ENCODE results near the gene FTO.

Gene FTO

GRCh38 chr16:53924331-53925106, 220.6 kb downstream of the FTO start:
- DNase-seq: no peak
- no peak overlapping the region for H3K4me3 ChIP-seq (ENCODE audit: low read depth, low read length)
- TF ChIP-seq CTCF (IDR thresholded peaks at IDR 0.05; ENCODE audit: low read depth, low read length): no peak
- H3K36me3 ChIP-seq: no peaks in the 10 kb centered on the region
- no peaks in the 10 kb centered on the region for H3K9me3 ChIP-seq
- no peaks in the 10 kb centered on the region for H3K4me1 ChIP-seq
- H3K27me3 ChIP-seq: no peaks in the 10 kb centered on the region

- H3K4me3 ChIP-seq (ENCODE audit: low read depth, low read length): no peak overlapping the region
- H3K27me3 ChIP-seq: no peaks in the 10 kb centered on the region
- DNase-seq: no peak
- H3K4me1 ChIP-seq: no peaks in the 10 kb centered on the region
- no peaks in the 10 kb centered on the region for H3K9me3 ChIP-seq
- TF ChIP-seq CTCF (IDR thresholded peaks at IDR 0.05; ENCODE audit: low read depth, low read length): no peak
- no peaks in the 10 kb centered on the region for H3K36me3 ChIP-seq
These were observed 221.1 kb downstream of the FTO start for GRCh38 chr16:53925107-53925410.

GRCh38 chr16:53925526-53925925, 221.6 kb downstream of the FTO start:
- no peaks in the 10 kb centered on the region for H3K36me3 ChIP-seq
- H3K27me3 ChIP-seq: no peaks in the 10 kb centered on the region
- no peak for DNase-seq
- no peak for TF ChIP-seq CTCF (IDR thresholded peaks at IDR 0.05; ENCODE audit: low read depth, low read length)
- no peak overlapping the region for H3K4me3 ChIP-seq (ENCODE audit: low read depth, low read length)
- H3K9me3 ChIP-seq: no peaks in the 10 kb centered on the region
- H3K4me1 ChIP-seq: no peaks in the 10 kb centered on the region

- no peak overlapping the region for H3K4me3 ChIP-seq (ENCODE audit: low read depth, low read length)
- no peak for DNase-seq
- H3K36me3 ChIP-seq: no peaks in the 10 kb centered on the region
- no peaks in the 10 kb centered on the region for H3K27me3 ChIP-seq
- H3K9me3 ChIP-seq: no peaks in the 10 kb centered on the region
- no peak for TF ChIP-seq CTCF (IDR thresholded peaks at IDR 0.05; ENCODE audit: low read depth, low read length)
- no peaks in the 10 kb centered on the region for H3K4me1 ChIP-seq
These were observed 222.3 kb downstream of the FTO start for GRCh38 chr16:53926209-53926608.

- no peaks in the 10 kb centered on the region; the same call in 1 of the 2 replicates for H3K4me1 ChIP-seq
- H3K4me3 ChIP-seq (ENCODE audit: low read depth, low read length): no peak overlapping the region
- TF ChIP-seq CTCF (IDR thresholded peaks at IDR 0.05; ENCODE audit: low read depth, low read length): no peak
- H3K9me3 ChIP-seq: no peaks in the 10 kb centered on the region; the same call in 1 of the 2 replicates
- H3K36me3 ChIP-seq: no peaks in the 10 kb centered on the region; the same call in none of the 2 replicates
- H3K27me3 ChIP-seq: no peaks in the 10 kb centered on the region
- DNase-seq: no peak
These were observed 229.0 kb downstream of the FTO start for GRCh38 chr16:53932975-53933374.

GRCh38 chr16:53933407-53933806, 229.5 kb downstream of the FTO start:
- no peak for TF ChIP-seq CTCF (IDR thresholded peaks at IDR 0.05; ENCODE audit: low read depth, low read length)
- no peak overlapping the region for H3K4me3 ChIP-seq (ENCODE audit: low read depth, low read length)
- H3K36me3 ChIP-seq: no peaks in the 10 kb centered on the region; the same call in none of the 2 replicates
- H3K9me3 ChIP-seq: no peaks in the 10 kb centered on the region; the same call in 1 of the 2 replicates
- no peak for DNase-seq
- no peaks in the 10 kb centered on the region; the same call in 1 of the 2 replicates for H3K4me1 ChIP-seq
- H3K27me3 ChIP-seq: no peaks in the 10 kb centered on the region

All from BE2C (cell line).